Measurements from ENCODE around the gene PDZD7.
A peak's percentile ranks its signal among the peaks of the same experiment; 100 is the strongest.

PDZD7 gene

DNA sequence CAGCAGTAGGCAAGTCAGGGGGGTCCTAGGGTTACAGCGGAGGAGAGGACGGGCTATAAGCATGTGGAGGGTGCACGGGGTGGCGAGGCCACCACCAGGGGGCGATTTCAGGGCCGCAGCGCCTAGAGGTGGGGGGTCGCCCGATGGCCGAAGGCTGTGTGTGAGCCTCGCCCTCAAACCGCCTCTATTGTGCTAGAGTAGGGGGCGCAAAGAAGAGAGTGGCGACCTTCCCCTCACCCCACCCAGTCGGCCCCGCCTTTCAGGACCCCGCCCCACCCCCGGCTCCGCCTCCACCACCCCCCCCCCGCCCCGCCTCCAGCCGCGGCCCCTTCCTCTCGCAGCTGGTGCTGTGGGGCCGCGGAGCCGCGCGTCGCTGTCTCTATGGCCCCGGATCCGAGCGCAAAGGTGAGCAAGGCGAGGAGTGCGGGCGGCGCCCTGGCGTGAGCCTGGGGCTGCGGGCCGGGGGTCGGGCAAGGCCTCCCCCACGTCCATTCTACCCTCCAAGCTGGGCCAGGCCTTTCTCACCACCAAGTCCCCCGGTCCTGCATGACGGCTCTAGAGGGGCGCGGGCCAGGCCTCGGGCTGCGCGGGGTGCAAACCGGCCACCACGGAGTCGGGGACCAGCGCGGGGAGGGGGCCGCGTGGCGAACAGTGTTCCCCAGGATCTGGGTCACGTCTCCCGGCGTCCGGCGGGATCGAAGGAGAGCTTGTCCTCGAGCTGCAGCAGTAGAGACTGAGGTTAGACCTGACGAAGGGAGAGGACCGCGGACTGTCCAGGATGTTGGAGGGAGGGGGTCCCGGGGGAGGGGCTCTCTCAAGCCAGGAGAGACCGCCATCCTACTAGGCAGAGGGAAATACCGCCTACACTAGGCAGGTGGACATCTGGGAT is 61.5 kb downstream of the PDZD7 start, which contains the start of gene SEMA4G:
Gene SEMA4G, plus strand, starts transcription at position 318 of the 889 bp plus-strand sequence. CDS start 3,409 bp downstream, outside the sequence.
- Histone ChIP-seq H3K4me1 (ENCODE audit: control insufficient read depth, low read length) (peaks cover 11% of the 10 kb centered on the region), H3F3A (ENCODE audit: control insufficient read depth, insufficient read depth) (peaks cover 5% of the 10 kb centered on the region; the same call in 1 of the 2 replicates), H3K4me3 (ENCODE audit: low read length) (peak within 1 kb of the TSS; percentile 72), H3K79me2 (ENCODE audit: control insufficient read depth, low read length) (no peaks in the 10 kb centered on the region), H3K27me3 (ENCODE audit: control insufficient read depth, low read length) (peaks cover 12% of the 10 kb centered on the region), H3K9me2 (replicated peaks; ENCODE audit: control insufficient read depth, low read length) (no peaks in the 10 kb centered on the region), H3K36me3 (ENCODE audit: control insufficient read depth, low read length) (peaks cover 8% of the 10 kb centered on the region; the same call in 1 of the 2 replicates), H3K27ac (ENCODE audit: low read depth, low read length) (no peak within 1 kb of the TSS), H3K4me2 (ENCODE audit: low read length) (peak within 1 kb of the TSS; percentile 97), H4K20me1 (ENCODE audit: control insufficient read depth, insufficient read depth, low read depth, low read length) (no peaks in the 10 kb centered on the region), H3K9me3 (ENCODE audit: control insufficient read depth, insufficient read depth, low read length) (no peaks in the 10 kb centered on the region)
- TF ChIP-seq EZH2phosphoT487 (IDR thresholded peaks at IDR 0.05; ENCODE audit: borderline replicate concordance, low read length), result no peak
- TF ChIP-seq, protein P1, sequence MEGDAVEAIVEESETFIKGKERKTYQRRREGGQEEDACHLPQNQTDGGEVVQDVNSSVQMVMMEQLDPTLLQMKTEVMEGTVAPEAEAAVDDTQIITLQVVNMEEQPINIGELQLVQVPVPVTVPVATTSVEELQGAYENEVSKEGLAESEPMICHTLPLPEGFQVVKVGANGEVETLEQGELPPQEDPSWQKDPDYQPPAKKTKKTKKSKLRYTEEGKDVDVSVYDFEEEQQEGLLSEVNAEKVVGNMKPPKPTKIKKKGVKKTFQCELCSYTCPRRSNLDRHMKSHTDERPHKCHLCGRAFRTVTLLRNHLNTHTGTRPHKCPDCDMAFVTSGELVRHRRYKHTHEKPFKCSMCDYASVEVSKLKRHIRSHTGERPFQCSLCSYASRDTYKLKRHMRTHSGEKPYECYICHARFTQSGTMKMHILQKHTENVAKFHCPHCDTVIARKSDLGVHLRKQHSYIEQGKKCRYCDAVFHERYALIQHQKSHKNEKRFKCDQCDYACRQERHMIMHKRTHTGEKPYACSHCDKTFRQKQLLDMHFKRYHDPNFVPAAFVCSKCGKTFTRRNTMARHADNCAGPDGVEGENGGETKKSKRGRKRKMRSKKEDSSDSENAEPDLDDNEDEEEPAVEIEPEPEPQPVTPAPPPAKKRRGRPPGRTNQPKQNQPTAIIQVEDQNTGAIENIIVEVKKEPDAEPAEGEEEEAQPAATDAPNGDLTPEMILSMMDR (IDR thresholded peaks at IDR 0.05; ENCODE audit: low read depth, low read length, poor library complexity, severe bottlenecking), result peak; percentile 82

DNA sequence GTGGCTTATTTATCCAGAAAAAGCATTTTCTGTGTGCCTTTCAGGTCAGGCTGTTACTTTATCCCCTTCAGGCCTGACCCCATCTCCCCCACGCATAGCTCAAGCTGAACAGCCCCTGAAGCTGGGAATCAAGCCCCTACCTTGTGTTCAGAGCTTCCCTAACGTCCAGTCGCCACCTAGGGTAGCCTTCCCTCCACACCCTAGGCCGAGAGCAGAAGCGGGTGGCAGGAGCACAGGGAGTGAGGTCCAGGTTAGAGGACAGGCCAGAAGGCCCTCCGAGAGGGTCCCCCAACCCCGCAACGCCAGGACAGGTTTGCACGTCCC is 62.1 kb downstream of the PDZD7 start:
- H4K20me1 ChIP-seq (ENCODE audit: control insufficient read depth, insufficient read depth, low read depth, low read length), result no peaks in the 10 kb centered on the region
- H3K9me2 ChIP-seq (replicated peaks; ENCODE audit: control insufficient read depth, low read length), result no peaks in the 10 kb centered on the region
- no peak for TF ChIP-seq EZH2phosphoT487 (IDR thresholded peaks at IDR 0.05; ENCODE audit: borderline replicate concordance, low read length)
- TF ChIP-seq, protein P1 (IDR thresholded peaks at IDR 0.05; ENCODE audit: low read depth, low read length, poor library complexity, severe bottlenecking), result no peak
- peaks cover 12% of the 10 kb centered on the region for H3K27me3 ChIP-seq (ENCODE audit: control insufficient read depth, low read length)
- H3K4me3 ChIP-seq (ENCODE audit: low read length), result peak overlapping the region; percentile 72
- H3K4me1 ChIP-seq (ENCODE audit: control insufficient read depth, low read length), result peaks cover 11% of the 10 kb centered on the region
- peaks cover 14% of the 10 kb centered on the region; the same call in 1 of the 2 replicates for H3K36me3 ChIP-seq (ENCODE audit: control insufficient read depth, low read length)
- peak overlapping the region; percentile 83 for H3K4me2 ChIP-seq (ENCODE audit: low read length)
- peaks cover 5% of the 10 kb centered on the region for H3F3A ChIP-seq (ENCODE audit: control insufficient read depth, insufficient read depth)
- no peak overlapping the region for H3K27ac ChIP-seq (ENCODE audit: low read depth, low read length)
- H3K9me3 ChIP-seq (ENCODE audit: control insufficient read depth, insufficient read depth, low read length), result no peaks in the 10 kb centered on the region
- no peaks in the 10 kb centered on the region for H3K79me2 ChIP-seq (ENCODE audit: control insufficient read depth, low read length)

DNA sequence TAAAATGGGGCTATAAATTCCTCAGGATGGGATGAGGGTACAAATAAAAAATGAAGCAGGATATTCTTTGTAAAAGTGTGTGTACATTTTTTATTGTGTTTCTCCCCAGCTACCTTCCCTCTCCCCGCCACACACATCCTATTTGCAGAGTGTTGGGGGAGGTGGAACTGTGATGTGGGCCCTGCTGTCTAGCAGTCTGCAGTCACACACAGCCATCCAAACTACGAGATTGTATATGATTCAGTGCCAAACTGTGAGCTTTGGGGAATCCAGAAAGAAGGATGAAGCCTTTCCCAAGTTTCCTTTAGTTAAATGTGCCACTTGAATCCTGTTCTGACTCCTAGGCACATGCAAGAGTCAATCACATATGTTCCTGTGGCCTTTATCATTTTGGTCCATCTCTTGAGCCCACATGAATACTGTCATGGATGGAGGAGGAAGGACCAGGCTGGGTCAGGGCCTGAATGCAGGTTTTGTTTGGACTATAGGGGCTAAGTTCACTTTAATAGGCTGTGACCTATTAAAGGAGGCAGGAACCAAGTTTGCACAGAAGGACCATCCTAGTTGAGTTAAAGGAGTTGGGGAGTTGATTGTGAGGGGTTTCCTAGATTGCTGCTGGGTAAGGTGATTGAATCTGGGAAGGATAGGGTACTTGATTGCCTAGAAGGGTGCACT is 62.7 kb downstream of the PDZD7 start:
- Histone ChIP-seq H3K4me2 (ENCODE audit: low read length) (no peak overlapping the region), H3K4me3 (ENCODE audit: low read length) (no peak overlapping the region), H3K27ac (ENCODE audit: low read depth, low read length) (no peak overlapping the region), H4K20me1 (ENCODE audit: control insufficient read depth, insufficient read depth, low read depth, low read length) (no peaks in the 10 kb centered on the region), H3K27me3 (ENCODE audit: control insufficient read depth, low read length) (peaks cover 12% of the 10 kb centered on the region), H3F3A (ENCODE audit: control insufficient read depth, insufficient read depth) (peaks cover 5% of the 10 kb centered on the region), H3K9me2 (replicated peaks; ENCODE audit: control insufficient read depth, low read length) (no peaks in the 10 kb centered on the region), H3K79me2 (ENCODE audit: control insufficient read depth, low read length) (no peaks in the 10 kb centered on the region), H3K36me3 (ENCODE audit: control insufficient read depth, low read length) (peaks cover 17% of the 10 kb centered on the region; the same call in 1 of the 2 replicates), H3K4me1 (ENCODE audit: control insufficient read depth, low read length) (peaks cover 11% of the 10 kb centered on the region), H3K9me3 (ENCODE audit: control insufficient read depth, insufficient read depth, low read length) (no peaks in the 10 kb centered on the region)
- TF ChIP-seq, protein P1 (IDR thresholded peaks at IDR 0.05; ENCODE audit: low read depth, low read length, poor library complexity, severe bottlenecking), result no peak
- no peak for TF ChIP-seq EZH2phosphoT487 (IDR thresholded peaks at IDR 0.05; ENCODE audit: borderline replicate concordance, low read length)
